HG03103 (cell line): ENCODE data around the gene UBL4A.

ENCODE experiments used
- ATAC-seq: cut with Tn5 transposase; IDR thresholded peaks from one replicate; pipeline ENCODE4 v1.9.1; 2021; ENCODE audit warnings: low read depth; ENCODE audit not compliant: unreplicated experiment

The UBL4A gene

DNA sequence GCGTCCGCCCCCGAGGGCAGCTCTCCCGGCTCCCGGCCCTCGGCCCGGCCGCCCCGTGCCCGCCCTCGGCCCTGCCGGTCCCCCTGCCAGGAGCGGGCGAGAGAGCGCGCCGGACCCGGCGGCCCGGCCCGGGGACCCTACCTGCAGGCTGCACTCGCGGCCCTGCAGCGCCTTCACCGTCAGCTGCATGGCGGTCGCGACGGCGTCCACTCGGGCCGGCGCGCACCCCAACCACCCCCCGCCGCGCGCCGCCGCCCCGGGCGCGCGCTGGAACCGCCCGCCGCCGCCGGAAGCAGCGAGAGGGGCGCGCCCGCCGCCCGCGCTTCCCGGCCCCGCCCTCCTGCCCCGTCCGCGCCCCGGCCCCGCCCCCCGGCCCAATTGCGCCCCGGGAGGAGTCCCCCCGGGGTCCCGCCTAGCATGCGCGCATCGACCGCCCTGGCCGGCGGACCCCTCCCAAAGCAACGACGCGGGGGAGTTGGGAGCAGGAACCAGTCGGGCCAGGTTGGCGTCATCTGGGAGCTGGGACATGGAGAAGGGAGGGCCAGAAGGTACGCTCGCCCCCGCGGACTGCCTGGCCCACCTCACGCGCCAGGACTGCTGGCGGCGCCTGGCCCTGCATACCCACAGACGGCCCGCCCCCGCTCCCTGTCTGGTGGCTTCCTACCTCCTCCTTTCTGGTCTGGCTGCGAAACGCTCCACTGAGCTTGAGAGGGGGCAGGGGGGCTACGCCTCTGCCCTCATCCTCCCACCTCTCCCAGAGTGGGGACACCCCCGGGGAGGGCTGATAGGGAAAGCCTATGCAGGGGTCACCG is at the start of gene UBL4A:
Gene UBL4A, minus strand, starts transcription at position 220 of the 812 bp plus-strand sequence. Its CDS starts 31 bp downstream, at position 189.
- ATAC-seq = no peak

DNA sequence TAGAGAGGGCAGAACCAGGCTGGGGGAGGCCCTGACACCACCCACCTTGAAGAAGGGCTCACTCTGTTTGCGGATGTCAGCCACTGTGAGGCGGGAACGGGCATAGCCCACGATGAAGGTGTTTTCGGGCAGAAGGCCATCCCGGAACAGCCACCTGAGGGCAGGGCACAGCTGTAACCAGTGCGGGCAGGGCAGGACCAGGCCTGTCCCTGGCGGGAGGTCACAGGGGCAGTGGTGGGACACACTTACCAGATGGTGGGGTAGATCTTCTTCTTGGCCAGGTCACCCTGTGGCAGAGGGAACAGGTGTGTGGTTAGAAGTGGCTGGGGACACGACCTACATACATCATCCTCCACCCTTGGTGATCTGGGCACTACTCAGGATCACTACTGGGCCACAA is 49.5 kb upstream of the UBL4A start:
- no peak for ATAC-seq

DNA sequence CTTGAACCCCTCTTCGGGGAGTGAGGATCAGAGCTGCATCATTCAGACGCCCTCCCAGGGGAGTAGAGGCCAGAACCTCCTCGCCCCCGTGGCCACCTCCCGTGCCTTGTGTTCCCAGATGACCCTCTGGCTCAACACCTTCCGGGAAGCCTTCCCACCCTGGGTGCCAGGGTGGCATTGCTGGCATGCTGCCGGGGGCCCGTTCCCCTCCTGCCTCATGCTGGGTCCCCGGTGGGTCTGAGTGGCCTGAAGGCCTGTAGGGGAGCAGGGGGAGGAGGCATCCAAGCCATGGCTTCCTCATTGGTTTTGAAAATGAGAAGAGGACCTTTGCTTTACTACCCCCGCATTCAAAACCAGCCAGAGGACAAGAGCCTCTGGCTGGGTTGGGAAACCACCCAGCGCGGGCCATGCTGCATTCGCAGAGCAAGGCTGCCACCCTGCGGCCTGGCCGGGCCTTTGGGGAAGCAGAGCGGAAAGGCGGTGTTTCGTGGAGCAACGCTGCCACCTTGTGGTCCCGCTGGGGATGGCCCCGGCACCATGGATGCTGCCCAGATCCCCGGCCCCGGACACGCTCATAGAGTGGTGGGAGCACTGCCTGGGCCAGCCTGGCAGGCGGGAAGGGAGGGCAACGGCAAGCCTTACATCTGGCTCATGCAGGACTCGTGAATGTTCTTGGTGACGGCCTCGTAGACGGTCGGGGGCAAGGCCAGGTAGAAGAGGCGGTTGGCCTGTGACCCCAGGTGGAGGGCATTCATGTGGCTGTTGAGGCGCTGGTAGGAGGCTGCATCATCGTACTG is 48.3 kb upstream of the UBL4A start:
- peak; percentile 70 for ATAC-seq

DNA sequence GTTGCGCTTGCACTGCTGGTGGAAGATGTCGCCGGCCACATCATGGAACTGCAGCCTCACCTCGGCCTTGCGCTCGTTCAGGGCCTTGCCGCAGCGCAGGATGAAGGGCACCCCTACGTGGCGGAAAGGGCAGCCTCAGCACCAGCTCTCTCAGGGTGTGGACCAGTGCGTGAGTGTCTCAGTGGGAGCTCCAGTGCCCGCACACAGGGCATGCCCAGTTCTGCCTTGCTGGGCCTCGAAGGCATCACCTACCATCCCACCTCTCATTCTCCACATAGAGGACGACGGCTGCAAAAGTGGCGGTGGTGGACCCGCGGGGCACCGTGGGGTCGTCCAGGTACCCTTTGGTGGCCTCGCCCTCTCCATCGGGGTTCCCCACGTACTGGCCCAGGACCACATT is 46.3 kb upstream of the UBL4A start:
- no peak for ATAC-seq

DNA sequence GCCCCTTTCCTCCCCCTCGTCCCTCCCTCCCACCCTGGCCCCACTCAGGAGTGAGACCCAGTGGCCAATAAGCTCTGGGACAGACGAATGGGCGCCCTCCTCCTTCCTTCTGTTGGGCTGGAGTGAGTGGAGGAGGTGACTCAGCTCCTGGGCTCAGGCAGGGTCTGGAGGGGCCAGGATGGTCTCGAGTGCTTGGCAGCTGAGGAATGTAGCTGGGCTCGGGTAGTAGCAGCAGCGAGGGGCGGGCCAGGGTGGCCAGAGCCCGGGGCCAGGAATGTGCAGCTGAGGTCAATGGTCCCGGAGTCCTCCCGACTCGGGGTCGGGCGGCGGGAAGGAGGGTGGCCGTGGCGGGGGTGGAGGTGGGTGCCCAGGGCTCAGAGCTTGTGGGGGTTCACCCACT is 45.2 kb upstream of the UBL4A start:
- ATAC-seq = no peak

DNA sequence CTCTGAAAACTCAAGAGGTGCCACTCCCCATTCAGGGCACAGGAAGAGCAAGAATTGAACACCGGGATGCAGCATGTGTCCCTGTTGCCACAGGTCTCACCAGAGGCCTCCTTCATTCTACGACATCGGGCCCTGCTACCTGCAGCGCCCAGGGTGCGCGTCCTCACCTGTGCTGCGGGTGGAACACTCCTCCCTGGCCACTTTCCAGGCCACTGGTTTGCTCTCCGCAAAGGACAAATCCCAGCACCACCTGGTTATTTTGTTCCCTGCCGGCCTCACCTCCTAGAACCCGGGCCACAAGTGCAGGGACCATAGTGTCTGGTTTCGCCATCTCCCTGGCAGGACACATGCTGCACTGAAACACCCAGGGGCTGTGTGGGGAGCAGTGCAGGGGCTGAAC is 43.9 kb upstream of the UBL4A start:
- ATAC-seq = no peak

DNA sequence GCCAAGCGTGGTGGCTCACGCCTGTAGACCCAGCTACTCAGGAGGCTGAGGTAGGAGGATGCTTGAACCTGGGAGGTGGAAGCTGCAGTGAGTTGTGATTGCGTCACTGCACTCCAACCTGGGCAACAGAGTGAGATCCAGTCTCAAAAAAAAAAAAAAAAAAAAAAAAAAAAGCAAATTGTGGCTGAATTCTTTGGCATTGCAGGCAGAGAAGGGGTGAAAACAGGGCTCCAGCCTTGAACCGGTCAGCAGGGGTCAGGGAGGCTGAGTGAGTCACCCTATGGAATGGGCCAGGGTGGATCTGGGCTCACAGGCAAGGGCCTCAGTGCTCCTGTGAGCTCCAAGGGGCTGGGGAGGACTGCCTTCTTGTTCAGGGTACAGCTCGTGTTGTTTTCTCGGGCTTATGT is 42.8 kb upstream of the UBL4A start:
- no peak for ATAC-seq

DNA sequence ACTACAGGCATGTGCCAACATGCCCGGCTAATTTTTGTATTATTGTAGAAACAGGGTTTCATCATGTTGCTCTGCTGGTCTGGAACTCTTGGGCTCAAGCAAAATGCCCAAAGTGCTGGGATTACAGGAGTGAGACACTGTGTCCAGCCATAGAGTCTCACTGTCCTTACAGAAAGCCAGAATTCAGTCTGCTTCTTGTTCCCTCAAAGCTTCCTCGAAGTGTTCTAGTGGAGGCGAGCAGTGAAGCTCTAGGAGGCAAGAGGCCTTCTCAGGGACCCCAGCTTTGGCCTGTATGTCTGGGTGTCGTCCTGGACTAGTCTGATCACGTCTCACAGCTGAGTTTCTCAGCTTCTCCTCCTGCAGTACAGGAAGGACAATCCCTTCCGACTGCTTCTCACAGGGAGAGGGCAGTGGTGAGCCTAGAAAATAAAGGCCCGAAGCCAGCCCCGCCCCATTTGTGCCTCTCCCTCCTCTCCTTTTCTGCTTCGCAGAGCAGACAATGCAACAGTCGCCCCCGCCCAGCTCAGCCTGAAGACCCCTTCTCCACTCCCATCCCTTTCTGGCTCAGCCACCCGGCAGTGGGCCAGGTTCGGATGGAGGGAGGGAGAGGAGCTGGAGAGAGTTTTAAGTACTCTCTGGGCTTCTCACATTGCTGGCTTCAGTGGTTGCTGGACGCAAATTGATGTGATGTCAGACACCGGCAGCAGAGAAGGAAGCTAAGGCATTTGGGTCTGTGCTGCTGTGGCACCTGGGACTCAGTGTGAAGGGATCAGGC is 40.7 kb upstream of the UBL4A start:
- no peak for ATAC-seq

DNA sequence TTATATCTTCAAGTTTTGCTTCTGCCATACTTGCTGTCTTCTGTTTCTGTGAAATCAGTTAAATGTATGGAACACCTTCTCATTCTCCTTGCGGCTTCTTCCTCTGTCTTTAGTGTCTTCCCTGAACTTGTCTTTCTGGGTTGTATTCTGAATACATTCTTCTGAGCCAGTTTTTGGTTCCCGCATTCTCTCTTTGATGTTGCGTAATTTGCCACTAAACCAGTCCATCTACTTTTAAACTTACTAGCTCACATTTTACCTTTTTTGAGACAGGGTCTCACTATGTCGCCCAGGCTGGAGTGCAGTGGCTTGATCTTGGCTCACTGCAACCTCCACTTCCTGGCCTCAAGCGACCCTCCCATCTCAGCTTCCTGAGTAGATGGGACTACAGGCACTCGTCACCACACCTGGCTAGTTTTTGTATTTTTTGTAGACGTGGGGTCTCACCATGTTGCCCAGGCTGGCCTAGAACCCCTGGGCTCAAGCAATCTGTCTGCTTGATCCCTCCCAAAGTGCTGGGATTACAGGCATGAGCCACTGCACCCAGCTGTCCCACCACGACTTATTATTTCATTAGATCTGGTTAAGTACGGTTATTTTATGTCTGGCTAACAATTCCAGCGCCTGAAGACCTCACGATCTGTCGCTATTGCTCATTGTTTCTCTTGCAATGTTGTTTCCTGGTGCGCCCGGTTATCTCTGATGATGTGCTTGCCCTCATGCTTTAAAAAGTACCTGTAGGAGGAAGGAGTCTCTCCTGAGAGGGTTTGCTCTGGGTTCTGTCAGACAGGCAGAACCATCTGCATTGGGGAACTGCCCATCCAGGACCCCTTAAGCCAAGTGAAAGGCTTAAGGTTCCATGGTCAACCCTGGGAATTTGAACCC is 39.4 kb upstream of the UBL4A start:
- no peak for ATAC-seq

DNA sequence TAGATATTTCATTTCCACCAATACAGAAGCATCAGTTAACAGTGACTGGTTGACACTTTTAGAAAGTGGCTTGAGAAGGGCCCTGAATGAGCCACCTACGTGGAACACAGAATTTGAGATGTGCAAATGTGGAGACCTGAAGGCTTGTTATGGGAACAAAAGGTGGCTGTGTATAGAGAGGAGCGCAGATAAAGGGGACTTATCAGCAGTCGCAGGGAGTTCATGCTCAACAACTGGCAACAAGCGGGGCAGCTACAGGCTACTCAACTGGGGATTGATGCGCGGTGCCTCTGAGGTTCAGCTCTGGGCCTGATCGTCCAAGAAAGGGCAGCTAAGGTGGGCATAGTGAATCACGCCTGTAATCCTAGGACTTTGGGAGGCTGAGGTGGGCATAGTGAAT is 33.0 kb upstream of the UBL4A start:
- ATAC-seq = no peak

DNA sequence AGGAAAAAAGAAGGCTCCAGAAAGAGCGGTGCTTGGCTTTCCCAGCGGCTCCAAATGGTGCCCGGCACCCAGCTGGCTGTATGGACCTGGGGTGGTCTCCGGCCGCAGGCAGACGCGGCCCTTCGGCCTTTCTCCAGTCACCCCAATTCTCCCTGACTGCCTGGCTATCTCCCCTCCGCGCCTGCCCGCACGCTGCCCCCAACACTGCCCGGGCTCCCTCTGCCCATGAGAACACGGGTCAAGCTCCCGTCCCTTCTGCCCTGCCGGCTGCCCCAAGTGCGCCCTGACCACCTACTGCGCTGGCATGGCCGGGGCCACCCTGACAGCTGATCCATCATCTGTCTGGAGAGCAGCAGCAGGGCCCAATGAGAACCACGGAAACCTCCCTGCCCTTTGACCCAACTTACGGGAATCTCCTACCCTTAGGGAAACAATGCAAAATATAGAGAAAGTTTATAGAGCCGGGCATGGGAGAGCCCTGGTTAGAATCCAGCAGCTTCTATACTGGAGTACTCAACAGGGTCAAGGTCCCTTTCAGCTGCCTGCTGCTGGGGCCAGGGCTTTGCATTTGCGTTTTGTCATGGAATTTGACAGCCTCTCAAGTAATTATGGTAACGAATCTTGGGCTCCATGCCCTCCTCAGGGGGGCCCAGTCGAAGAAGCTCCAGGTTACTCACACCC is 30.8 kb upstream of the UBL4A start:
- no peak for ATAC-seq

DNA sequence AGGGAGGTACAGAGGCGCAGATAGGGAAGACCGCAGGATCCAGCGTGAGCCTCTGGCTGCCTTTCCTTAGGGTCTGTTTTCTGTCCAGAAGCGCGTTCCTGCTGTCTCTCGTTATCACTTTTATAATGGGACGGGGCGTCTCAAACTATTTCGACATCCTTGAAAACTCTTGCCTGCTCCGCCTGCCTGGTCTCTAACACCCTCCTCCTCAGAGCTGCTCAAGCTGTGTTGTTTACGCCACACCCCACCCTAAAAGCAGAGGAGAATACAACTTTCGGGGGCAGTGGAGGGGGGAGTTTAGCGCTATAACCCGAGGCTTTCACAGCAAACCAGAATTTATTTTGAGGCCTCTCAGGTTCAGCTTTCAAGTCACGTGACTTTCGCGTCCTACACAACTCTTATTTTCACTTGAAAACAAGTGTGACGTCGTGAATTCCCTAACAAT is 30.3 kb upstream of the UBL4A start:
- no peak for ATAC-seq

DNA sequence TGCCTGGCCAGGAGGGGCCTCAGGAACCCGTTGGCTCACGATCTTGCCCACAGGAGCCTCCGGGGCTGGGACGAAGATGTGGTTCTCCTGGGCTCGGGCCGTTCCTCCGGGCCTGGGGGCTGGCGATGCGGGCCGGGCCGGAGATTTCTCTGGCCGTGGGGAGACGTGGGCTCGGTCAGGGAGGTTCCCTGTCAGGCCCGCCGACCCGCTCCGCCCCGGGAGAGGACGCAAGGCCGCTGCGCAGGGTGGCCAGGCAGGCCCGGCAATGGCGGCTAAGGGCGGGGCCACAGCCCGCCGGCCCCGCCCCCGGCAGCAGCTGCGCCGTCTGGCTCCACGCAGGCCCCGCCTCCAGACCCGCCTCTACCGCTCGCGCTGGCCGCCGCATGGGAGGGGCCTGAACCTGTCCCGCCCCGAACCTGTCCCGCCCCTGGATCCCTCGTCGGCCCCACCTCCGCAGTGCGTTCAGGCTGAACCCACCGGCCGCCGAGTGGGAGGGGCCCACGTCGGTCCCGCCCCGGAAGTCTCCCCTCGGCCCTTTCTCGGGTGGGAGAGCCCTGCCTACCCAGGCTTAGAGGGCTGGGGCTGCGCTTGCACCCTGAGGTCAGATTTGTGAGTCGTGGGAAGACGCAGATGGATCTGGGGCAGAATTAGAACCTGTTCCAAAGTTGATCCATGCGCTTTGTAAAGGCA is 29.7 kb upstream of the UBL4A start, which contains the start of gene FAM3A:
Gene FAM3A, minus strand, starts transcription at position 267 of the 690 bp plus-strand sequence. CDS start 460 bp downstream, outside the sequence.
- peak; percentile 95 for ATAC-seq

DNA sequence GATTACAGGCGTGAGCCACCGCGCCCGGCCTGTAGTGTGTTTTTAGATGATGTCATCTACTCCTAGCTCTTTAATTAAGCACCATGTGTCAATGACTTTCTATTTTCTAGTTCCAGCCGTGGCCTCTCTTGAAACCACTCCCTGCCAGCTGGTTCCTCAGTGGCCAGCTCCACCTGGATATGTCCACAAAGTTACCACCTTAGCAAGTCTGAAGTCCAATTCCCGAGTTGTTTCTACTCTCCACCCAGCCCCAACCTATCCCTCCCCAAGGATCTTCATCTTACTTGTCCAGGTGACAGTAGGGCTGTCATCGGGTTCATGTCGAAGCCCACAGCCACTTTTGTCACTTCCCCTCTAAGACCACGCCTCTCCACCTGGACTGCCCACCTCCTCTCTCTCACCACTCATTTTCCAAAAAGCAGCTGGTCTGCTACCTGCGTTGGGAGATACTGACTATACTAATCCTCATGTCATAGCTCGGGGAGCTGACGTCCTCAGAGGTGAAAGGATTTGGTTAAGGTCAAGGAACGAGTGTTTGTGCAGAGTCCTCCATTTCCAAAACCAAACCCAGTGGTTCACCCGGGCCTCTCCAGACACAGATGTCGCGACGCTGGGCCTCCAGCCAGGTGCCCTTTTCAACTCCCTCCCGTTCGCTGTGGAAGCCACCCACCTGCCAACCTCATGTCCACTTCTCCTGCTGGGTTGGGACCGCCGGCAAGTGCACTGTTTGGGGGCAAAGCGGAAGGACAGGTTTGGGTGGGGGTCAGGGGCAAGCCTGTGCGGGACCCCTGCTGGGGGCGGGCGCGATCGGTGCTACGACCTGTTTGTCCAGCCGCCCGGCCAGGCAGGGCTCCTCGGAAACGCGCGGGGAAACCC is 28.9 kb upstream of the UBL4A start:
- no peak for ATAC-seq

DNA sequence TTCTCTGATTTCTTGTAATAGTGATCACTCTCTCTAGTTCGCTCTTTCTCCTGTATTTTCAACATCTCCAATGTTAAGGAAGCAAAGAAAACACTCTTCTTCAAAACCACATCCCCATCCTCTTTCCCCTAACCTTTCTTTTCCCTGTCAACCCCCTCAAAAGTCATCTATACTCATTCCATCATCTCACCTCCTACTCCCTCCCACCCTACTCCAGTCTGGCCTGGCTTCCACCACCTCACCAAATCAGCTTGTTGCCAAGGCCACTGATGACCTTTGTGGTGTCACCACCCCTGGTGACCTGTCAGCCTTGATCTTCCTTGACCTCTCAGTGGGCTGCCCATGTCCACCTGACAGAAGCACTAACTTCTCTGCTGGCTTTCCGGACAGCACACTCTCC is 27.3 kb upstream of the UBL4A start:
- ATAC-seq = no peak

DNA sequence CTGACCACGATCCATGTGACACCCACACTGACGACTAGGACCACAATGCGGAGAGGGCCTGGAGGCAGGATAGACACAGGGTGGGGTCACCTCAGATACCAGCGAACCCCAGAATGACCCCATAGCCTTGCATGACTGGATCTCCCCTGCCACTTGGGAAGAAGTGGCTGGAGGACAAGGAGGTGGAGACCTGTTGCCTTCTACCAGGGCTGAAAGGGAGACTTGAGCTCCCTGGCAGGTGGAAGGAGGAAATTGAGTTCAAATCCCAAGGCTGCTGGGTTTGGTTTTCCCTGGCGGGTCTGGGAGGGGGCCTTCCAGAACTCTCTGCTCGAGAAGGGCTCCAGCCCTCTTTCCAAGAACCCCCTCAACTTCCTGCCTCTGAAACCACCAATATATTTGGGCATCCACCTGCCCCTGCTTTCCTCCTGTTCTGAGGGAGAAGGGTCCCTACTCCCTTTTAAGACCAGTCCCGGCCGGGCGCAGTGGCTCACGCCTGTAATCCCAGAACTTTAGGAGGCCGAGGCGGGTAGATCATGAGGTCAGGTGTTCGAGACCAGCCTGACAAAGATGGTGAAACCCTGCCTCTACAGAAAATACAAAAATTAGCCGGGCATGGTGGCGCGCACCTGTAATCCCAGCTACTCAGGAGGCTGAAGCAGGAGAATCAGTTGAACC is 26.6 kb upstream of the UBL4A start:
- ATAC-seq = no peak

DNA sequence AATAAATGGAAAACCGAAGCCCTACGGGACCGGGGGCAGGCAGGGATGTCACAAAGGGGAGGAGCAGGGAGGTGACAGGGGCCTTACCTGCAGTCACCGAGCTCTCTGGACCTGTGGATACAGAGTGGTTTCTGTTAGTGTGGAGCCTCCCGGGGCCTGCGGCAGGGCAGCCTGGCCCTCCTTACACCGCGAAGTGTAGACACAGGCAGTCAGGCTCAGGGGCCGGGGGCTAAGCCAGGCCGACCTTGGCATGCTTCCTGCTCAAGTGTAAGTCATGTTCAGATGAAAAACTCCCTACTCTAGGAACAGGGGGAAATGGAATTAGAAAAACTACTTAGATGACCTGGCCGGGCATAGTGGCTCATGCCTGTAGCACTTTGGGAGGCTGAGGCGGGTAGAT is 25.3 kb upstream of the UBL4A start:
- no peak for ATAC-seq
